Measurements from ENCODE around the gene RNF182. TPM values are rescaled to one million over a fixed set of nuclear protein-coding genes. Genes with fewer than 3 reads are reported as not detected.
A peak's percentile ranks its signal among the peaks of the same experiment; 100 is the strongest.
"Not testable (repeated sequence)": the region's sequence is repeated elsewhere in the genome, so short reads cannot be mapped to it uniquely, and the experiment has no call there.

Gene RNF182
- polyA plus RNA-seq (ENCODE audit: insufficient read depth in 1 of 5, insufficient read length in 5 of 5, low replicate concordance in 1 of 5), result 1 to 10 TPM; 4.3 to 6.3 (median 5.4) TPM
- long read RNA-seq, donor 1, partial matches to known transcripts, result 0 of 3 reads
- long read RNA-seq, donor 1, other reads (novel, unspliced or antisense), result 0 of 3 reads
- long read RNA-seq, donor 2, result 0 reads
- long read RNA-seq, donor 3, partial matches to known transcripts, result 0 of 1 reads
- long read RNA-seq, donor 3, other reads (novel, unspliced or antisense), result 0 of 1 reads
- long read RNA-seq, donor 4, partial matches to known transcripts, result 0 of 1 reads
- long read RNA-seq, donor 4, other reads (novel, unspliced or antisense), result 0 of 1 reads
- long read RNA-seq, donor 5, partial matches to known transcripts, result 0 of 2 reads
- long read RNA-seq, donor 5, other reads (novel, unspliced or antisense), result 0 of 2 reads
- long read RNA-seq, donor 6, partial matches to known transcripts, result 0 of 2 reads
- long read RNA-seq, donor 6, other reads (novel, unspliced or antisense), result 0 of 2 reads
- long read RNA-seq, donor 7, partial matches to known transcripts, result 0 of 3 reads
- long read RNA-seq, donor 7, other reads (novel, unspliced or antisense), result 0 of 3 reads
- long read RNA-seq, donor 8, partial matches to known transcripts, result 0 of 1 reads
- long read RNA-seq, donor 8, other reads (novel, unspliced or antisense), result 0 of 1 reads

GRCh38 chr6:13924949-13925881 is at the start of gene RNF182:
Gene RNF182, plus strand, starts transcription at chr6:13924952. Its CDS starts 52,168 bp downstream, at chr6:13977120.
- no peak for DNase-seq

GRCh38 chr6:13877051-13877450 is 47.7 kb upstream of the RNF182 start:
- no peak for DNase-seq

- DNase-seq, result not testable (repeated sequence)
These were observed 44.6 kb upstream of the RNF182 start for GRCh38 chr6:13880061-13880663.

- no peak for DNase-seq
These were observed 43.1 kb upstream of the RNF182 start for GRCh38 chr6:13881621-13882165.

- DNase-seq, result no peak
These were observed 40.8 kb upstream of the RNF182 start for GRCh38 chr6:13883966-13884365.

- DNase-seq, result no peak
These were observed 40.4 kb upstream of the RNF182 start for GRCh38 chr6:13884397-13884796.

- no peak for DNase-seq
These were observed 39.2 kb upstream of the RNF182 start for GRCh38 chr6:13885601-13886000.

- no peak for DNase-seq
These were observed 37.8 kb upstream of the RNF182 start for GRCh38 chr6:13886949-13887348.

GRCh38 chr6:13892017-13892645 is 32.6 kb upstream of the RNF182 start:
- DNase-seq, result no peak

GRCh38 chr6:13902922-13903321 is 21.8 kb upstream of the RNF182 start:
- no peak for DNase-seq

GRCh38 chr6:13903364-13903763 is 21.4 kb upstream of the RNF182 start:
- DNase-seq, result no peak

GRCh38 chr6:13907001-13907350 is 17.8 kb upstream of the RNF182 start:
- DNase-seq, result no peak

GRCh38 chr6:13907614-13908215 is 17.0 kb upstream of the RNF182 start:
- DNase-seq, result no peak

GRCh38 chr6:13908955-13909381 is 15.8 kb upstream of the RNF182 start:
- DNase-seq, result peak in 1 of 2 donors; percentile 65

- no peak for DNase-seq
These were observed 14.3 kb upstream of the RNF182 start for GRCh38 chr6:13910443-13910842.

- no peak for DNase-seq
These were observed 13.4 kb upstream of the RNF182 start for GRCh38 chr6:13911337-13911736.

- DNase-seq, result no peak
These were observed 11.3 kb upstream of the RNF182 start for GRCh38 chr6:13913226-13914001.

GRCh38 chr6:13914351-13914750 is 10.4 kb upstream of the RNF182 start:
- no peak for DNase-seq

- no peak for DNase-seq
These were observed 9.1 kb upstream of the RNF182 start for GRCh38 chr6:13915561-13916229.

All from right lung (tissue), 10 donors.